HCT116 (cell line): ENCODE data around the gene PADI2. TPM values are rescaled to one million over a fixed set of nuclear protein-coding genes. Genes with fewer than 3 reads are reported as not detected.

Experiments used
- ATAC-seq: fragments of 200-7000 bp; cut with Tn5 transposase; 2 replicates; pipeline ENCODE4 v1.9.1; 2020; ENCODE audit warnings: mild to moderate bottlenecking, moderate library complexity
- BruUV-seq: library from RNA; stranded (reverse); fragments of 400-500 nt; replicated peaks from 2 replicates; lab custom pipeline; 2021; lab: Mats Ljungman, UMichigan
- CTCF ChIA-PET: fragments of 300-600 bp; sonication (Branson Sonifier 250); formaldehyde crosslinking; loops from one replicate; lab custom pipeline; 2021; ENCODE audit warnings: antibody characterized with exemption; lab: Charles Lee
- POLR2A ChIA-PET: fragments of 300-600, 350-600 bp; sonication (Branson Sonifier 250); formaldehyde crosslinking; loops from one replicate; lab custom pipeline; 2021; ENCODE audit warnings: antibody characterized with exemption; lab: Charles Lee
- RAD21 ChIA-PET, 2 experiments: fragments of 300-600 bp; sonication (Branson Sonifier 250); formaldehyde crosslinking; loops; one replicate each; lab custom pipeline; 2023; ENCODE audit warnings: low total read pairs in 2 of 2; ENCODE audit not compliant: uncharacterized antibody in 2 of 2, unreplicated experiment in 2 of 2, low non-redundant PET in 1 of 2; lab: Charles Lee
- DNase-seq: peaks from one replicate; pipeline ENCODE4 v3.0.0-alpha.2; 2010; ENCODE audit warnings: low read depth, low spot score
- H2AFZ ChIP-seq: fragments of 200-600 bp; shearing (Covaris generic), sonication (generic); 2 replicates; pipeline ENCODE4 v1.6.1; 2017; ENCODE audit warnings: low read depth, mixed run types, mixed read lengths, antibody characterized with exemption, low read length; ENCODE audit not compliant: poor library complexity, severe bottlenecking
- H3K27ac ChIP-seq: 2 replicates; pipeline ENCODE4 v1.5.1; 2012; ENCODE audit warnings: low read depth, low read length
- H3K27me3 ChIP-seq: fragments of 200-600 bp; sonication (generic); 2 replicates; pipeline ENCODE4 v1.6.1; 2016; ENCODE audit warnings: mixed run types, low read length, mixed read lengths; ENCODE audit not compliant: insufficient read depth
- H3K36me3 ChIP-seq, 2 experiments: fragments of 200-500 bp in 1 of 2; fragments of 200-600 bp in 1 of 2; sonication (Bioruptor generic) in 1 of 2; sonication (generic) in 1 of 2; 2 replicates each; pipeline versions ENCODE4 v1.5.1 to v1.6.1; 2014 to 2016; ENCODE audit warnings: low read length in 2 of 2, inconsistent platforms in 1 of 2, mixed read lengths in 1 of 2, mixed run types in 1 of 2; ENCODE audit not compliant: insufficient read depth in 2 of 2, control insufficient read depth in 1 of 2
- H3K4me1 ChIP-seq, 2 experiments: fragments of 200-600 bp in 1 of 2; sonication (generic) in 1 of 2; 2 replicates each; pipeline versions ENCODE4 v1.5.1 to v1.6.1; 2012 to 2017; ENCODE audit warnings: low read length in 2 of 2, inconsistent platforms in 1 of 2, mild to moderate bottlenecking in 1 of 2, mixed read lengths in 1 of 2, mixed run types in 1 of 2, moderate library complexity in 1 of 2; ENCODE audit not compliant: insufficient read depth in 2 of 2, control insufficient read depth in 1 of 2
- H3K4me2 ChIP-seq: fragments of 200-600 bp; sonication (generic); 2 replicates; pipeline ENCODE4 v1.6.1; 2017; ENCODE audit warnings: mixed run types, low read length, mixed read lengths
- H3K4me3 ChIP-seq, 2 experiments: fragments of 200-600 bp in 1 of 2; sonication (generic) in 1 of 2; replicated peaks in 1 of 2; 2 replicates each; pipeline ENCODE4 v1.5.1; 2011 to 2016; ENCODE audit warnings: low read length in 2 of 2, control low read depth in 1 of 2, low read depth in 1 of 2, mild to moderate bottlenecking in 1 of 2, mixed read lengths in 1 of 2, mixed run types in 1 of 2
- H3K79me2 ChIP-seq: fragments of 200-600 bp; sonication (generic); 2 replicates; pipeline ENCODE4 v1.6.1; 2017; ENCODE audit warnings: mild to moderate bottlenecking, mixed run types, low read length, moderate library complexity, mixed read lengths; ENCODE audit not compliant: insufficient read depth
- H3K9ac ChIP-seq: fragments of 200-600 bp; sonication (generic); 2 replicates; pipeline ENCODE4 v1.6.1; 2016; ENCODE audit warnings: low read length, mixed read lengths
- H3K9me2 ChIP-seq: fragments of 200-600 bp; sonication (generic), shearing (Covaris generic); 2 replicates; pipeline ENCODE4 v1.6.1; 2017; ENCODE audit warnings: mixed run types, mild to moderate bottlenecking, moderate library complexity; ENCODE audit not compliant: insufficient read depth
- H3K9me3 ChIP-seq, 2 experiments: fragments of 200-500 bp in 1 of 2; fragments of 200-600 bp in 1 of 2; sonication (Bioruptor generic) in 1 of 2; sonication (generic) in 1 of 2; 2 replicates each; pipeline ENCODE4 v1.6.1; 2014 to 2017; ENCODE audit warnings: low read length in 2 of 2, mixed read lengths in 2 of 2, inconsistent platforms in 1 of 2, low read depth in 1 of 2, mild to moderate bottlenecking in 1 of 2, mixed run types in 1 of 2, moderate library complexity in 1 of 2; ENCODE audit not compliant: control insufficient read depth in 1 of 2, insufficient read depth in 1 of 2
- H4K20me1 ChIP-seq: fragments of 200-600 bp; sonication (generic), shearing (Covaris generic); 2 replicates; pipeline ENCODE4 v1.6.1; 2017; ENCODE audit warnings: mixed run types, mild to moderate bottlenecking, moderate library complexity; ENCODE audit not compliant: insufficient read depth
- CEBPB ChIP-seq: IDR thresholded peaks from 2 replicates; pipeline ENCODE4 v1.6.1; 2012; ENCODE audit warnings: low read depth
- ELF1 ChIP-seq: IDR thresholded peaks from 2 replicates; pipeline ENCODE4 v1.6.1; 2012; ENCODE audit warnings: low read depth, borderline replicate concordance
- EZH2 ChIP-seq: fragments of 200-600 bp; sonication (generic); IDR thresholded peaks from 2 replicates; pipeline ENCODE4 v1.6.1; 2017; ENCODE audit warnings: antibody characterized with exemption, mixed run types
- FOSL1 ChIP-seq: IDR thresholded peaks from 2 replicates; pipeline ENCODE4 v1.6.1; 2012; ENCODE audit warnings: low read depth
- POLR2AphosphoS5 ChIP-seq: IDR thresholded peaks from 2 replicates; pipeline ENCODE4 v1.6.1; 2011; ENCODE audit warnings: mild to moderate bottlenecking, low read depth, low read length, moderate library complexity
- SIN3A ChIP-seq: IDR thresholded peaks from 2 replicates; pipeline ENCODE4 v1.6.1; 2012; ENCODE audit warnings: low read depth
- TCF7L2 ChIP-seq: IDR thresholded peaks from 2 replicates; pipeline ENCODE4 v1.7.0; 2011; ENCODE audit warnings: borderline replicate concordance, inconsistent platforms; ENCODE audit not compliant: insufficient read depth, insufficient read length; ENCODE audit errors: extremely low read depth
- ZFX ChIP-seq: fragments of 450-650 bp; IDR thresholded peaks from 2 replicates; pipeline ENCODE4 v1.6.1; 2017
- ZNF274 ChIP-seq: fragments of 200-500 bp; sonication (Bioruptor generic); IDR thresholded peaks from 2 replicates; pipeline ENCODE4 v1.6.1; 2014; ENCODE audit warnings: mild to moderate bottlenecking, low read depth, low read length, inconsistent platforms
- intact Hi-C: fragments of 100-400 bp; cut with micrococcal nuclease; formaldehyde crosslinking; loops from 2 replicates; pipeline ENCODE4 v1.10.0; 2022
- total RNA-seq: library from RNA; stranded (reverse); gene quantifications from one replicate; pipeline ENCODE4 v1.2.1, GENCODE V29; 2021; ENCODE audit not compliant: unreplicated experiment
- TF ChIP-seq, protein P1 (sequence below): IDR thresholded peaks from 2 replicates; pipeline ENCODE4 v1.6.1; 2012; ENCODE audit warnings: low read depth
- TF ChIP-seq, protein P2 (sequence below): IDR thresholded peaks from 2 replicates; pipeline ENCODE4 v1.6.1; 2011; ENCODE audit warnings: mild to moderate bottlenecking, low read length, moderate library complexity; ENCODE audit not compliant: insufficient replicate concordance; ENCODE audit errors: extremely low read depth
- TF ChIP-seq, protein P3 (sequence below): IDR thresholded peaks from 2 replicates; pipeline ENCODE4 v1.6.1; 2012
- TF ChIP-seq, protein P4 (sequence below): IDR thresholded peaks from 2 replicates; pipeline ENCODE4 v1.6.1; 2012

Gene PADI2
- total RNA-seq, 1 experiment from 2014 or later: 2.7 TPM

DNA sequence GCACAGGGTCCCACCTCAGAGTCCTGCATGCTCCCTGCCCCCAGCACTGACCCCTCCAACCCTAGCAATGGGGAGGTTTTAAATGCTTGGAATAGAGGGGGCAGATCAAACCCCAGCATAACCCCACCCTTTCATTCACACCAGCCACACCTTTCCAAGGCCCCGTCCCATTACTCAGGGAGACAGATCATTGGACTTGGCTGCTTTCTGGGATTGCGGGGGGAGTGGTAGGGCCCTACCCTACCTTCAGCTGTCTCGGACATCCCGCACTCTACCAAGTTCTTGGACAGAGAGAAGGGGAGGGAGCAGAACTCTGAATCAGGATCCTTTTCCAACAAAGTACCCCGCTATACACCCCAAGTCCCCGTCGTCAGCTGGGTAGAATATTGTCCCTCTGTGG lies 983 bp downstream of the PADI2 start (continued):
- TF ChIP-seq, protein P1, sequence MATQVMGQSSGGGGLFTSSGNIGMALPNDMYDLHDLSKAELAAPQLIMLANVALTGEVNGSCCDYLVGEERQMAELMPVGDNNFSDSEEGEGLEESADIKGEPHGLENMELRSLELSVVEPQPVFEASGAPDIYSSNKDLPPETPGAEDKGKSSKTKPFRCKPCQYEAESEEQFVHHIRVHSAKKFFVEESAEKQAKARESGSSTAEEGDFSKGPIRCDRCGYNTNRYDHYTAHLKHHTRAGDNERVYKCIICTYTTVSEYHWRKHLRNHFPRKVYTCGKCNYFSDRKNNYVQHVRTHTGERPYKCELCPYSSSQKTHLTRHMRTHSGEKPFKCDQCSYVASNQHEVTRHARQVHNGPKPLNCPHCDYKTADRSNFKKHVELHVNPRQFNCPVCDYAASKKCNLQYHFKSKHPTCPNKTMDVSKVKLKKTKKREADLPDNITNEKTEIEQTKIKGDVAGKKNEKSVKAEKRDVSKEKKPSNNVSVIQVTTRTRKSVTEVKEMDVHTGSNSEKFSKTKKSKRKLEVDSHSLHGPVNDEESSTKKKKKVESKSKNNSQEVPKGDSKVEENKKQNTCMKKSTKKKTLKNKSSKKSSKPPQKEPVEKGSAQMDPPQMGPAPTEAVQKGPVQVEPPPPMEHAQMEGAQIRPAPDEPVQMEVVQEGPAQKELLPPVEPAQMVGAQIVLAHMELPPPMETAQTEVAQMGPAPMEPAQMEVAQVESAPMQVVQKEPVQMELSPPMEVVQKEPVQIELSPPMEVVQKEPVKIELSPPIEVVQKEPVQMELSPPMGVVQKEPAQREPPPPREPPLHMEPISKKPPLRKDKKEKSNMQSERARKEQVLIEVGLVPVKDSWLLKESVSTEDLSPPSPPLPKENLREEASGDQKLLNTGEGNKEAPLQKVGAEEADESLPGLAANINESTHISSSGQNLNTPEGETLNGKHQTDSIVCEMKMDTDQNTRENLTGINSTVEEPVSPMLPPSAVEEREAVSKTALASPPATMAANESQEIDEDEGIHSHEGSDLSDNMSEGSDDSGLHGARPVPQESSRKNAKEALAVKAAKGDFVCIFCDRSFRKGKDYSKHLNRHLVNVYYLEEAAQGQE: no peak
- TF ChIP-seq EZH2: no peak
- TF ChIP-seq, protein P2, sequence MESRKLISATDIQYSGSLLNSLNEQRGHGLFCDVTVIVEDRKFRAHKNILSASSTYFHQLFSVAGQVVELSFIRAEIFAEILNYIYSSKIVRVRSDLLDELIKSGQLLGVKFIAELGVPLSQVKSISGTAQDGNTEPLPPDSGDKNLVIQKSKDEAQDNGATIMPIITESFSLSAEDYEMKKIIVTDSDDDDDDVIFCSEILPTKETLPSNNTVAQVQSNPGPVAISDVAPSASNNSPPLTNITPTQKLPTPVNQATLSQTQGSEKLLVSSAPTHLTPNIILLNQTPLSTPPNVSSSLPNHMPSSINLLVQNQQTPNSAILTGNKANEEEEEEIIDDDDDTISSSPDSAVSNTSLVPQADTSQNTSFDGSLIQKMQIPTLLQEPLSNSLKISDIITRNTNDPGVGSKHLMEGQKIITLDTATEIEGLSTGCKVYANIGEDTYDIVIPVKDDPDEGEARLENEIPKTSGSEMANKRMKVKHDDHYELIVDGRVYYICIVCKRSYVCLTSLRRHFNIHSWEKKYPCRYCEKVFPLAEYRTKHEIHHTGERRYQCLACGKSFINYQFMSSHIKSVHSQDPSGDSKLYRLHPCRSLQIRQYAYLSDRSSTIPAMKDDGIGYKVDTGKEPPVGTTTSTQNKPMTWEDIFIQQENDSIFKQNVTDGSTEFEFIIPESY: no peak
- TF ChIP-seq POLR2AphosphoS5: no peak
- TF ChIP-seq ZNF274: no peak

- no peak overlapping the region for H3K4me3 ChIP-seq
- CTCF ChIA-PET: no interaction called here
- H3K27ac ChIP-seq: no peak overlapping the region
- H3K36me3 ChIP-seq: no peaks in the 10 kb centered on the region
- H4K20me1 ChIP-seq: no peaks in the 10 kb centered on the region
- no peak overlapping the region for H3K9ac ChIP-seq
- TF ChIP-seq, protein P3, sequence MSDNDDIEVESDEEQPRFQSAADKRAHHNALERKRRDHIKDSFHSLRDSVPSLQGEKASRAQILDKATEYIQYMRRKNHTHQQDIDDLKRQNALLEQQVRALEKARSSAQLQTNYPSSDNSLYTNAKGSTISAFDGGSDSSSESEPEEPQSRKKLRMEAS: no peak
- TF ChIP-seq EZH2 (no peak), TCF7L2 (no peak), ZFX (no peak), CEBPB (no peak), SIN3A (no peak), FOSL1 (no peak), ELF1 (no peak)
- TF ChIP-seq, protein P1: no peak
- TF ChIP-seq, protein P4, sequence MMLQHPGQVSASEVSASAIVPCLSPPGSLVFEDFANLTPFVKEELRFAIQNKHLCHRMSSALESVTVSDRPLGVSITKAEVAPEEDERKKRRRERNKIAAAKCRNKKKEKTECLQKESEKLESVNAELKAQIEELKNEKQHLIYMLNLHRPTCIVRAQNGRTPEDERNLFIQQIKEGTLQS: no peak
- DNase-seq (no peak), ATAC-seq (no peak)
- RAD21 ChIA-PET: no interaction called here
- no peak overlapping the region for H2AFZ ChIP-seq
- peaks cover 0 to 13% of the 10 kb centered on the region in 2 experiments; a peak in 3 of 4 replicates for H3K4me1 ChIP-seq
- intact Hi-C loops: no loop called here
- no peak overlapping the region for H3K4me2 ChIP-seq
- H3K79me2 ChIP-seq: no peaks in the 10 kb centered on the region
- no peaks in the 10 kb centered on the region for H3K9me2 ChIP-seq
- BruUV-seq: no TSS peak
- H3K27me3 ChIP-seq: no peaks in the 10 kb centered on the region; the same call in 1 of the 2 replicates
- no peaks in the 10 kb centered on the region for H3K9me3 ChIP-seq
- POLR2A ChIA-PET: interaction anchor here (0.6 kb wide), 1 partner anchor 437 kb away, joined by 3 read pairs; no protein-coding TSS in a partner anchor
Measured at GRCh38 chr1:17117451-17118265, 1.6 kb downstream of the PADI2 start.
